Peyer's patch (tissue), 4 donors: Measurements from ENCODE around the gene MIR17HG.

Source experiments
- POLR2A ChIP-seq, 2 donors: fragments of 450-650 bp; IDR thresholded peaks; one replicate each; pipeline ENCODE4 v1.5.1; 2017; ENCODE audit warnings: antibody characterized with exemption in 2 of 2, mild to moderate bottlenecking in 2 of 2, moderate library complexity in 2 of 2
- TF ChIP-seq, protein P1 (sequence below), 6 experiments: fragments of 450-650 bp in 4 of 6; fragments of 200-600 bp in 2 of 6; sonication (generic) in 1 of 6; IDR thresholded peaks; one replicate each; pipeline ENCODE4 v1.5.1; 2017 to 2019; ENCODE audit warnings: antibody characterized with exemption in 6 of 6, mild to moderate bottlenecking in 3 of 6, moderate library complexity in 1 of 6

DNA sequence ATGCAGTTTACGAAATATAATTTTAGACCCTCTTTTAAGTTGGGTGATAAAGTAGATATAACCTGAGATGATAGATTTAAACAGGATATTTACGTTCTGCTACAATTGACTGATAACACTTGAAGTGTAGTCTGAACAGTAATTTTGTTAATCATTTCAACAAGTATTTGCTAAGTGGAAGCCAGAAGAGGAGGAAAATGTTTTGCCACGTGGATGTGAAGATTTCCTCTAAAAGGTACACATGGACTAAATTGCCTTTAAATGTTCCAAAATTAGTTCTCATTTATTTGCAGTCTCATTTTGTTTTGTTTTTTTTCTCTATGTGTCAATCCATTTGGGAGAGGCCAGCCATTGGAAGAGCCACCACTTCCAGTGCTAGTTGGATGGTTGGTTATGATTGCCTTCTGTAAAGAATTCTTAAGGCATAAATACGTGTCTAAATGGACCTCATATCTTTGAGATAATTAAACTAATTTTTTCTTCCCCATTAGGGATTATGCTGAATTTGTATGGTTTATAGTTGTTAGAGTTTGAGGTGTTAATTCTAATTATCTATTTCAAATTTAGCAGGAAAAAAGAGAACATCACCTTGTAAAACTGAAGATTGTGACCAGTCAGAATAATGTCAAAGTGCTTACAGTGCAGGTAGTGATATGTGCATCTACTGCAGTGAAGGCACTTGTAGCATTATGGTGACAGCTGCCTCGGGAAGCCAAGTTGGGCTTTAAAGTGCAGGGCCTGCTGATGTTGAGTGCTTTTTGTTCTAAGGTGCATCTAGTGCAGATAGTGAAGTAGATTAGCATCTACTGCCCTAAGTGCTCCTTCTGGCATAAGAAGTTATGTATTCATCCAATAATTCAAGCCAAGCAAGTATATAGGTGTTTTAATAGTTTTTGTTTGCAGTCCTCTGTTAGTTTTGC, 2.8 kb downstream of the MIR17HG start:
- TF ChIP-seq, protein P1, sequence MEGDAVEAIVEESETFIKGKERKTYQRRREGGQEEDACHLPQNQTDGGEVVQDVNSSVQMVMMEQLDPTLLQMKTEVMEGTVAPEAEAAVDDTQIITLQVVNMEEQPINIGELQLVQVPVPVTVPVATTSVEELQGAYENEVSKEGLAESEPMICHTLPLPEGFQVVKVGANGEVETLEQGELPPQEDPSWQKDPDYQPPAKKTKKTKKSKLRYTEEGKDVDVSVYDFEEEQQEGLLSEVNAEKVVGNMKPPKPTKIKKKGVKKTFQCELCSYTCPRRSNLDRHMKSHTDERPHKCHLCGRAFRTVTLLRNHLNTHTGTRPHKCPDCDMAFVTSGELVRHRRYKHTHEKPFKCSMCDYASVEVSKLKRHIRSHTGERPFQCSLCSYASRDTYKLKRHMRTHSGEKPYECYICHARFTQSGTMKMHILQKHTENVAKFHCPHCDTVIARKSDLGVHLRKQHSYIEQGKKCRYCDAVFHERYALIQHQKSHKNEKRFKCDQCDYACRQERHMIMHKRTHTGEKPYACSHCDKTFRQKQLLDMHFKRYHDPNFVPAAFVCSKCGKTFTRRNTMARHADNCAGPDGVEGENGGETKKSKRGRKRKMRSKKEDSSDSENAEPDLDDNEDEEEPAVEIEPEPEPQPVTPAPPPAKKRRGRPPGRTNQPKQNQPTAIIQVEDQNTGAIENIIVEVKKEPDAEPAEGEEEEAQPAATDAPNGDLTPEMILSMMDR (IDR thresholded peaks at IDR 0.05), result no peak
- TF ChIP-seq POLR2A (IDR thresholded peaks at IDR 0.05), result no peak
